ENCODE results near the gene MX1. TPM values are rescaled to one million over a fixed set of nuclear protein-coding genes. Genes with fewer than 3 reads are reported as not detected.

MX1 gene
- polyA plus RNA-seq, 1 donor from 2014 or later, result 0.07 TPM

- TF ChIP-seq, protein P1, sequence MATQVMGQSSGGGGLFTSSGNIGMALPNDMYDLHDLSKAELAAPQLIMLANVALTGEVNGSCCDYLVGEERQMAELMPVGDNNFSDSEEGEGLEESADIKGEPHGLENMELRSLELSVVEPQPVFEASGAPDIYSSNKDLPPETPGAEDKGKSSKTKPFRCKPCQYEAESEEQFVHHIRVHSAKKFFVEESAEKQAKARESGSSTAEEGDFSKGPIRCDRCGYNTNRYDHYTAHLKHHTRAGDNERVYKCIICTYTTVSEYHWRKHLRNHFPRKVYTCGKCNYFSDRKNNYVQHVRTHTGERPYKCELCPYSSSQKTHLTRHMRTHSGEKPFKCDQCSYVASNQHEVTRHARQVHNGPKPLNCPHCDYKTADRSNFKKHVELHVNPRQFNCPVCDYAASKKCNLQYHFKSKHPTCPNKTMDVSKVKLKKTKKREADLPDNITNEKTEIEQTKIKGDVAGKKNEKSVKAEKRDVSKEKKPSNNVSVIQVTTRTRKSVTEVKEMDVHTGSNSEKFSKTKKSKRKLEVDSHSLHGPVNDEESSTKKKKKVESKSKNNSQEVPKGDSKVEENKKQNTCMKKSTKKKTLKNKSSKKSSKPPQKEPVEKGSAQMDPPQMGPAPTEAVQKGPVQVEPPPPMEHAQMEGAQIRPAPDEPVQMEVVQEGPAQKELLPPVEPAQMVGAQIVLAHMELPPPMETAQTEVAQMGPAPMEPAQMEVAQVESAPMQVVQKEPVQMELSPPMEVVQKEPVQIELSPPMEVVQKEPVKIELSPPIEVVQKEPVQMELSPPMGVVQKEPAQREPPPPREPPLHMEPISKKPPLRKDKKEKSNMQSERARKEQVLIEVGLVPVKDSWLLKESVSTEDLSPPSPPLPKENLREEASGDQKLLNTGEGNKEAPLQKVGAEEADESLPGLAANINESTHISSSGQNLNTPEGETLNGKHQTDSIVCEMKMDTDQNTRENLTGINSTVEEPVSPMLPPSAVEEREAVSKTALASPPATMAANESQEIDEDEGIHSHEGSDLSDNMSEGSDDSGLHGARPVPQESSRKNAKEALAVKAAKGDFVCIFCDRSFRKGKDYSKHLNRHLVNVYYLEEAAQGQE (IDR thresholded peaks at IDR 0.05; ENCODE audit: borderline replicate concordance), result no peak
- no peak for TF ChIP-seq TAF1 (IDR thresholded peaks at IDR 0.05; ENCODE audit: low read depth)
- no peak for TF ChIP-seq EZH2 (IDR thresholded peaks at IDR 0.05; ENCODE audit: borderline replicate concordance, insufficient read depth, low read length, poor library complexity, severe bottlenecking)
- Histone ChIP-seq H3F3A (ENCODE audit: insufficient read depth, low read length, poor library complexity, severe bottlenecking) (no peaks in the 10 kb centered on the region), H4K20me1 (ENCODE audit: insufficient read depth) (no peaks in the 10 kb centered on the region), H3K27ac (ENCODE audit: low read length) (no peak overlapping the region), H3K9ac (ENCODE audit: low read length) (no peak overlapping the region), H3K36me3 (ENCODE audit: insufficient read depth, low read length) (no peaks in the 10 kb centered on the region), H3K4me3 (ENCODE audit: low read length) (no peak overlapping the region), H3K9me3 (ENCODE audit: low read length) (no peaks in the 10 kb centered on the region), H3K79me2 (replicated peaks; ENCODE audit: insufficient read depth, low read length) (no peaks in the 10 kb centered on the region), H3K27me3 (ENCODE audit: insufficient read depth, low read depth, low read length) (no peaks in the 10 kb centered on the region), H3K9me2 (ENCODE audit: insufficient read depth, low read length) (no peaks in the 10 kb centered on the region), H2AFZ (ENCODE audit: low read depth, low read length) (no peak overlapping the region), H3K4me2 (ENCODE audit: low read length) (no peak overlapping the region)
Observed at GRCh38 chr21:41497008-41497407, 71.0 kb downstream of the MX1 start.

- H3K4me3 ChIP-seq (ENCODE audit: low read length), result no peak overlapping the region
- no peaks in the 10 kb centered on the region for H3K36me3 ChIP-seq (ENCODE audit: insufficient read depth, low read length)
- H3K27ac ChIP-seq (ENCODE audit: low read length), result no peak overlapping the region
- no peaks in the 10 kb centered on the region for H3F3A ChIP-seq (ENCODE audit: insufficient read depth, low read length, poor library complexity, severe bottlenecking)
- H3K27me3 ChIP-seq (ENCODE audit: insufficient read depth, low read depth, low read length), result no peaks in the 10 kb centered on the region
- H3K9me2 ChIP-seq (ENCODE audit: insufficient read depth, low read length), result no peaks in the 10 kb centered on the region
- H2AFZ ChIP-seq (ENCODE audit: low read depth, low read length), result no peak overlapping the region
- no peaks in the 10 kb centered on the region for H3K79me2 ChIP-seq (replicated peaks; ENCODE audit: insufficient read depth, low read length)
- H3K4me2 ChIP-seq (ENCODE audit: low read length), result no peak overlapping the region
- H3K9ac ChIP-seq (ENCODE audit: low read length), result no peak overlapping the region
- TF ChIP-seq MXI1 (conservative IDR thresholded peaks at IDR 0.05; ENCODE audit: poor library complexity, severe bottlenecking), result no peak
- no peak for TF ChIP-seq TAF1 (IDR thresholded peaks at IDR 0.05; ENCODE audit: low read depth)
- no peak for TF ChIP-seq EZH2 (IDR thresholded peaks at IDR 0.05; ENCODE audit: borderline replicate concordance, insufficient read depth, low read length, poor library complexity, severe bottlenecking)
- TF ChIP-seq EP300 (conservative IDR thresholded peaks at IDR 0.05; ENCODE audit: poor library complexity, severe bottlenecking), result no peak
- TF ChIP-seq SMC3 (conservative IDR thresholded peaks at IDR 0.05; ENCODE audit: poor library complexity), result no peak
- no peak for TF ChIP-seq RAD21 (conservative IDR thresholded peaks at IDR 0.05)
- TF ChIP-seq CTCF (IDR thresholded peaks at IDR 0.05; ENCODE audit: poor library complexity, severe bottlenecking), result no peak
- TF ChIP-seq POLR2AphosphoS5 (IDR thresholded peaks at IDR 0.05), result no peak
- TF ChIP-seq, protein P1 (IDR thresholded peaks at IDR 0.05; ENCODE audit: borderline replicate concordance), result no peak
- no peaks in the 10 kb centered on the region for H3K9me3 ChIP-seq (ENCODE audit: low read length)
- H4K20me1 ChIP-seq (ENCODE audit: insufficient read depth), result no peaks in the 10 kb centered on the region
Observed at GRCh38 chr21:41497788-41498187, 71.7 kb downstream of the MX1 start.
